Esophagus (tissue), 2 donors: ENCODE data around the gene ZNRF1. TPM values are rescaled to one million over a fixed set of nuclear protein-coding genes. Genes with fewer than 3 reads are reported as not detected.

ENCODE experiments used
- H3K27ac ChIP-seq, 2 donors: one replicate each; pipeline ENCODE4 v1.5.1; 2013; ENCODE audit warnings: low read depth in 2 of 2, mild to moderate bottlenecking in 2 of 2, inconsistent platforms in 1 of 2, low read length in 1 of 2, moderate library complexity in 1 of 2
- H3K27me3 ChIP-seq, 2 donors: one replicate each; pipeline ENCODE4 v1.6.1; 2013; ENCODE audit warnings: low read length in 2 of 2, control low read depth in 1 of 2, mild to moderate bottlenecking in 1 of 2; ENCODE audit not compliant: insufficient read depth in 2 of 2, control insufficient read depth in 1 of 2
- H3K36me3 ChIP-seq, 2 donors: one replicate each; pipeline ENCODE4 v1.6.1; 2013; ENCODE audit warnings: low read length in 1 of 2; ENCODE audit not compliant: control insufficient read depth in 2 of 2, insufficient read depth in 2 of 2
- H3K4me1 ChIP-seq, 2 donors: one replicate each; pipeline ENCODE4 v1.6.1; 2013; ENCODE audit warnings: low read length in 1 of 2; ENCODE audit not compliant: control insufficient read depth in 2 of 2, insufficient read depth in 2 of 2
- H3K4me3 ChIP-seq, 2 donors: one replicate each; pipeline ENCODE4 v1.5.1; 2013; ENCODE audit warnings: low read length in 2 of 2, mild to moderate bottlenecking in 2 of 2, low read depth in 1 of 2, moderate library complexity in 1 of 2
- H3K9me3 ChIP-seq, 2 donors: one replicate each; pipeline ENCODE4 v1.6.1; 2013; ENCODE audit warnings: mild to moderate bottlenecking in 2 of 2, low read depth in 1 of 2, low read length in 1 of 2, moderate library complexity in 1 of 2; ENCODE audit not compliant: control insufficient read depth in 2 of 2, insufficient read depth in 1 of 2
- WGBS, 2 donors: extraction: QIAGEN DNeasy Blood & Tissue Kit; methylation state at CpG; one replicate each; pipeline ENCODE4 v1.1.7; 2013; 5-methylcytosine and 5-hydroxymethylcytosine counted together
- polyA plus RNA-seq, 2 donors: library from polyadenylated mRNA; stranded (reverse); fragments of 200-250 nt; gene quantifications; one replicate each; pipeline ENCODE4 v1.2.3, GENCODE V29; 2013
- donor health status: healthy with polysubstance abuse.
- donor health status: Bipolar disorder and iron deficiency.

ZNRF1 gene
- polyA plus RNA-seq, 2 donors = 36.2 to 39.5 TPM

DNA sequence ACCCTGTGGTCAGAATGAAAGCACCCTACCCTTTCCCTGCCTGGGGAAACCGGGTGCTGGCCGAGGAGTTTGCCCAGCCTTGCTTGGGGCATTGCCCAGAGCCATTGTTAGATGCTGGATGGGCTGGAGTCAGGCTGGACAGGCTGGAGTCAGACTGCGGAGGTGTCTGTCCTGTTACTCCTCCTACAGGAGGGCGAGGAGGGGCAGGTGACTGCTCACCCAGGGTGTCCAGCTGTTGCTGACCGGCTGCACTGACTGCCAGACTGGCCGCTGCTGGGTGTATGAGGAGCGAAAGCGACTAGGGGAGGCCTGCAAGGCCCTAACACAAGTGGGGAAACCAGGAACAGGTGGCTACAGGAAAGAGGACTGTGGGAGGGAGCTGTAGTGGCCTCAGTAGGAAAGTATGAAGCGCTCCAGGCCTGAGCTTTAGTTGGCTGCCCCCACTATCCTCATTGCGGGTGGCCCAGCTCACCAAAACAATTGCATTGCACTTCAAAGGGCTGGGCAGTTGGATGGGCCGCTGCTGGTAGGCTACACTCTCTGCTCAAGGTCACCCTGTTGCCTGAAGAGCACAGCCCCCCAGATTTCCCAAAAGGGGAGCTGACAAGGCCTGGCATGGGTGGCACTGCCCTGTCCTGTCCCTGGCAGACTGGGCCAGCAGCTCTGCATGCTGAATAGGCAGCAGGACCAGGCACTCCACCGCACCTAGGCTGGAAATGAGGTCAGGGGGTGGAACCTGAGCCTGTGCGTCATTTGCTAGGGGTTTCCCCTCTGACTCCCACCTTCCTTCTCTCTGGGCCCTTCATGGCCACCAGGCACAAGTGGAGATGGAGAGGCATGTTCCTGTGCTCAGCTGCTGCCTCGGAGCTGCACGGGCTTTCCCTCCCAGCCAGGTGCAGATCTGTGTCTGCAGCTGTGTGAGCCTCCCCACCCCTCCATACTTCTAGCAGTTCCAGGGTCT lies 99.4 kb downstream of the ZNRF1 start:
- peaks cover 0 to 14% of the 10 kb centered on the region in 2 donors for H3K36me3 ChIP-seq
- peak overlapping the region; percentile 76 to 94 for H3K27ac ChIP-seq
- WGBS, 2 donors = 68 to 69% methylated on average over 14 to 15 of the region's 15 CpGs
- H3K4me3 ChIP-seq = no peak overlapping the region
- H3K27me3 ChIP-seq = no peaks in the 10 kb centered on the region
- no peaks in the 10 kb centered on the region for H3K9me3 ChIP-seq
- H3K4me1 ChIP-seq = peaks cover 17 to 37% of the 10 kb centered on the region in 2 donors

- Histone ChIP-seq H3K4me3 (no peak overlapping the region), H3K36me3 (peaks cover 0 to 7% of the 10 kb centered on the region in 2 donors), H3K4me1 (peaks cover 17 to 37% of the 10 kb centered on the region in 2 donors), H3K9me3 (no peaks in the 10 kb centered on the region), H3K27me3 (no peaks in the 10 kb centered on the region), H3K27ac (peak overlapping the region; percentile 76 to 94)
- 52 to 55% methylated on average over 8 of the region's 8 CpGs for WGBS, 2 donors
These were observed 100.3 kb downstream of the ZNRF1 start for GRCh38 chr16:75099075-75099667.

DNA sequence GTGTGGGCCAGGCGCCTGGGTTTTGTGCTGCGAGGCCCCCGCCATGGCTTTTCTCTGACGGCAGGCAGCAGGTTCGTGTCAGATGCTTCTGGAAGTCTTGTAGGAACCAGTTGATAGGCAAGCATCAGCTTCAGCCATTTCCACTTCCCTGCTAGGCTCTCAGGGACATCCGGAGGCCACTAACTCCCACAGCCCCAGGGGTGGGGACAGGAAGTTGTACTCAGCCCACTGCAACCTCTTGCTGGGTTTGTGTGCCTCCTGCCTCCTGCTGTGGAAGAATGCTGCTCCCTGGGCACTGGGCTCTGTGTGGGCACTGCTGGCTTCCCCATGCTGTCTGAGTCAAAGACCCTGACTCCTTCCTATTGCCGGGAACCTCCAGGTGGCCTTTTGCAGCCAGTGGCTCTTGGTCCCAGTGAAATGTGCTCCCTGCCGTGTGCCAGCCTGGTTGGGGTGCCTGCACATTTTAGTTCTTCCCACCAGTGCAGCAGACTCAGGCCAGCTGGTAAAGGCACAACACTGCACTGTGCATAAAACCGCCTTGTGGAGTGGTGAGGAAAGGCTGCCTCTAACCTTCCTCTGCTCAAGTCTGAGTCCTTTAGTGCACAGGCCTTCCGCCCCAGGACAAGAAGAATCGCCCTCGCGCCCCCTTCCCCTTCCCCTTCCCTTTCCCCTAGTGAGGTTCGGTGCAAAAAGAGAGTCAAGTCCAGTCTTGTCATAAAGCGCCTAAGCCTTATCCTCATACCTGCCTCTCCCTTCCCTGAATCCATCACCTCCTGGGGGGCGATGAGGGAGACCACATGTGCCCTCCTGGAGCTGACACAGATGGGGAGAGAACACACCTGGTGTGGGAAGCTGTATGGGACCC lies 101.1 kb downstream of the ZNRF1 start:
- Histone ChIP-seq H3K4me3 (no peak overlapping the region), H3K36me3 (peaks cover 0 to 6% of the 10 kb centered on the region in 2 donors), H3K27ac (peak overlapping the region; percentile 76 to 94), H3K27me3 (no peaks in the 10 kb centered on the region), H3K9me3 (no peaks in the 10 kb centered on the region), H3K4me1 (peaks cover 21 to 43% of the 10 kb centered on the region in 2 donors)
- 55 to 69% methylated on average over 16 of the region's 16 CpGs for WGBS, 2 donors

DNA sequence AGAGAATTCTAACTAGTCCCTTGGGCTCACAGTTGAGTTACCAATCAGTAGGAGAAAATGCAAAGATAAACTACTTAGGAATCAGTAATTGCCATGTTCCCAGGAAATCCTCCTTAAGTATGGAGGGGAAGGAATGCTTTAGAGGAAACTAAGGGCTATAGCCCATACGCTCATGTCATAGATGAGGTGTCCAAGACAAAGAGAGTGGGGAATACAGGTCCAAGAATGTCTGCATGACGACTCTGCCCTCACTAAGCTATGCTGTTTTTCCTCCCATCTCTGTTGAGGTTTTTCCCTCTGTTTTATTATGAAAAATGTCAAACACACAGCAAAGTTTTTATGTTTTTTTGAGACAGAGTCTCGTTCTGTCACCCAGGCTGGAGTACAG lies 101.8 kb downstream of the ZNRF1 start:
- H3K27ac ChIP-seq = peak overlapping the region in 1 of 2 donors; percentile 94
- H3K4me1 ChIP-seq = peaks cover 21 to 48% of the 10 kb centered on the region in 2 donors
- 83 to 88% methylated on average over 3 of the region's 3 CpGs for whole genome bisulfite sequencing, 2 donors

DNA sequence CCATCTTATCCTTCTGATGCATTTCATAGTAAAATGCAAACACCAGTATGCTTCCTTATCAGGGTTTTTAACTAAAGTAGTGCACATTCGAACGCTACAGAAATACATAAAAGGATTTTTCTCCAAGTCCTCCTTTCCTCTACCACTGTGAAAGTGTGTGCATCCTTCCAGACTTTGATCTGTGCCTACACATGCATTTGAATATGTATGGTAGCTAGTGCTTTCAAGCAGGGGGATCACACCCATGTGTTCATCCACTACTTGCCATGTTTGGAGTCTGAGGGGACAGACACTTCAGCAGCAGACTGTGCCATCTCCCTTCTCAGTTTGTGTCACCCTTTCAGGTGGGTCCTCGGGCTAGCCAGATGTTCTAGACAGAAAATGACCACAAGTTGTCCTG lies 102.8 kb downstream of the ZNRF1 start:
- no peak overlapping the region for H3K4me3 ChIP-seq
- H3K4me1 ChIP-seq = peaks cover 20 to 50% of the 10 kb centered on the region in 2 donors
- no peaks in the 10 kb centered on the region for H3K27me3 ChIP-seq
- no peaks in the 10 kb centered on the region for H3K9me3 ChIP-seq
- 87 to 91% methylated on average over 3 of the region's 3 CpGs for WGBS, 2 donors
- no peak overlapping the region for H3K27ac ChIP-seq
- H3K36me3 ChIP-seq = peaks cover 0 to 6% of the 10 kb centered on the region in 2 donors

More for the DNA sequence above, 101.8 kb downstream of the ZNRF1 start:
- peaks cover 0 to 3% of the 10 kb centered on the region in 2 donors for H3K36me3 ChIP-seq
- H3K9me3 ChIP-seq = no peaks in the 10 kb centered on the region
- no peak overlapping the region for H3K4me3 ChIP-seq
- H3K27me3 ChIP-seq = no peaks in the 10 kb centered on the region

- Histone ChIP-seq H3K36me3 (peaks cover 0 to 6% of the 10 kb centered on the region in 2 donors), H3K27ac (no peak overlapping the region), H3K27me3 (no peaks in the 10 kb centered on the region), H3K4me1 (peaks cover 19 to 52% of the 10 kb centered on the region in 2 donors), H3K9me3 (no peaks in the 10 kb centered on the region), H3K4me3 (no peak overlapping the region)
- 96 to 97% methylated on average over 9 of the region's 9 CpGs for WGBS, 2 donors
These were observed 103.8 kb downstream of the ZNRF1 start for GRCh38 chr16:75102595-75102994.

DNA sequence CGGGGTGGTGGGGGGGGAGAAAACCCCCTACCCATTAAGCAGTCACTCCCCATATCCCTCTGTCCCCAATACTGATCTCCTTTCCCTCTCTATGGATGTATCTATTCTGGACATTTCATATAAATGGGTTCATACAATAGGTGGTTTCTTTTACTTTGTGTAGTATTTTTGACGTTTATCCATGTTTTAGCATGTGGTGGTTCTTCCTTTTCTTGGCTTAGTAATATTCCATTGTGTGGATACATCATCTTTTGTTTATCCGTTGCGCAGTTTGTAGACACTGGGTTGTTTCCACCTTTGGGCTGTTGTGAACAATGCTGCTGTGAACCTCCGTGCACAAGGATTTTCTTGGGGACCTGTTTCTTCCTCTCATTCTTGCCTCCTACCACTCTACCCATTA lies 105.2 kb downstream of the ZNRF1 start:
- H3K4me3 ChIP-seq = no peak overlapping the region
- WGBS, 2 donors = 98 to 99% methylated on average over 5 of the region's 5 CpGs
- H3K9me3 ChIP-seq = no peaks in the 10 kb centered on the region
- no peak overlapping the region for H3K27ac ChIP-seq
- H3K4me1 ChIP-seq = peaks cover 12 to 40% of the 10 kb centered on the region in 2 donors
- no peaks in the 10 kb centered on the region for H3K27me3 ChIP-seq
- H3K36me3 ChIP-seq = peaks cover 0 to 6% of the 10 kb centered on the region in 2 donors

DNA sequence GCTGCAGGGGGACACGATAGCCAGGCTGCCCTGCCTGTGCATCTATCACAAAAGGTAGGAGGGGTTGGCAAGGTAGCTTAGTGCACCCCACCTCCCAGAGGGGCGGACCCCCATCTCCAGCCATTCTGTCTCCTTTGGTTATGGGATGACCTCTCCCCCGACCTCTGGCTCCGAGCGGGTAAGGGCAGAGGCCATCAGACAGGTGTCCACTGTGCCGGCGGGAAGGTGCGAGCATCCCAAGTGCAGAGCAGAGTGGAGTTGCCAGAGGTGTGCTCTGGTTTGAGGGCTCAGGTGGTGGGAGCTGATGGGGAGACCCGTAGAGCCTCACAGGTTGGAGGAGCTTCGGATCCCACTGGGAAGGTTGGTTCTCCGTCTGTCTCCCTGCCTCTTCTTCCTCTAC lies 106.0 kb downstream of the ZNRF1 start:
- H3K4me3 ChIP-seq = no peak overlapping the region
- H3K27ac ChIP-seq = peak overlapping the region; percentile 68 to 87
- peaks cover 0 to 6% of the 10 kb centered on the region in 2 donors for H3K36me3 ChIP-seq
- no peaks in the 10 kb centered on the region for H3K27me3 ChIP-seq
- no peaks in the 10 kb centered on the region for H3K9me3 ChIP-seq
- WGBS, 2 donors = 92 to 96% methylated on average over 11 of the region's 11 CpGs
- peaks cover 19 to 39% of the 10 kb centered on the region in 2 donors for H3K4me1 ChIP-seq
